Activated T-helper 1 cell treated with Interleukin-2 at 50 U/mL for 16 hours (primary cell): ENCODE results near the gene SLC49A3.

Experiments used
- DNase-seq: peaks from one replicate; pipeline ENCODE4 v3.0.0-alpha.2; 2020; ENCODE audit warnings: low read depth

Gene SLC49A3

GRCh38 chr4:666436-666810 is 22.5 kb downstream of the SLC49A3 start:
- no peak for DNase-seq

GRCh38 chr4:665751-666435 is 23.1 kb downstream of the SLC49A3 start:
- DNase-seq = no peak

- no peak for DNase-seq
These were observed 23.6 kb downstream of the SLC49A3 start for GRCh38 chr4:665381-665750.

GRCh38 chr4:664713-665231 is 24.2 kb downstream of the SLC49A3 start:
- no peak for DNase-seq

GRCh38 chr4:663438-664428 is 25.2 kb downstream of the SLC49A3 start:
- DNase-seq = peak; percentile 66

GRCh38 chr4:663046-663437 is 25.9 kb downstream of the SLC49A3 start:
- DNase-seq = no peak

- DNase-seq = no peak
These were observed 26.8 kb downstream of the SLC49A3 start for GRCh38 chr4:661881-662761.

GRCh38 chr4:661231-661630 is 27.7 kb downstream of the SLC49A3 start:
- no peak for DNase-seq

GRCh38 chr4:660401-660800 is 28.6 kb downstream of the SLC49A3 start:
- DNase-seq = no peak

GRCh38 chr4:659851-660250 is 29.1 kb downstream of the SLC49A3 start:
- DNase-seq = no peak

GRCh38 chr4:658681-659667 is 30.0 kb downstream of the SLC49A3 start:
- DNase-seq = no peak

- no peak for DNase-seq
These were observed 30.9 kb downstream of the SLC49A3 start for GRCh38 chr4:657834-658667.

GRCh38 chr4:657338-657833 is 31.6 kb downstream of the SLC49A3 start:
- no peak for DNase-seq

GRCh38 chr4:656436-657337 is 32.3 kb downstream of the SLC49A3 start:
- no peak for DNase-seq

GRCh38 chr4:655464-656151 is 33.3 kb downstream of the SLC49A3 start:
- DNase-seq = no peak

- no peak for DNase-seq
These were observed 34.0 kb downstream of the SLC49A3 start for GRCh38 chr4:654871-655463.

GRCh38 chr4:654503-654845 is 34.5 kb downstream of the SLC49A3 start:
- DNase-seq = no peak
